Left forelimb (tissue), 1 donor: ENCODE measurements around the gene CERS1.

Source experiments
- DNase-seq: peaks from one replicate; pipeline ENCODE4 v3.0.0-alpha.2; 2018; ENCODE audit warnings: low spot score

Gene CERS1

DNA sequence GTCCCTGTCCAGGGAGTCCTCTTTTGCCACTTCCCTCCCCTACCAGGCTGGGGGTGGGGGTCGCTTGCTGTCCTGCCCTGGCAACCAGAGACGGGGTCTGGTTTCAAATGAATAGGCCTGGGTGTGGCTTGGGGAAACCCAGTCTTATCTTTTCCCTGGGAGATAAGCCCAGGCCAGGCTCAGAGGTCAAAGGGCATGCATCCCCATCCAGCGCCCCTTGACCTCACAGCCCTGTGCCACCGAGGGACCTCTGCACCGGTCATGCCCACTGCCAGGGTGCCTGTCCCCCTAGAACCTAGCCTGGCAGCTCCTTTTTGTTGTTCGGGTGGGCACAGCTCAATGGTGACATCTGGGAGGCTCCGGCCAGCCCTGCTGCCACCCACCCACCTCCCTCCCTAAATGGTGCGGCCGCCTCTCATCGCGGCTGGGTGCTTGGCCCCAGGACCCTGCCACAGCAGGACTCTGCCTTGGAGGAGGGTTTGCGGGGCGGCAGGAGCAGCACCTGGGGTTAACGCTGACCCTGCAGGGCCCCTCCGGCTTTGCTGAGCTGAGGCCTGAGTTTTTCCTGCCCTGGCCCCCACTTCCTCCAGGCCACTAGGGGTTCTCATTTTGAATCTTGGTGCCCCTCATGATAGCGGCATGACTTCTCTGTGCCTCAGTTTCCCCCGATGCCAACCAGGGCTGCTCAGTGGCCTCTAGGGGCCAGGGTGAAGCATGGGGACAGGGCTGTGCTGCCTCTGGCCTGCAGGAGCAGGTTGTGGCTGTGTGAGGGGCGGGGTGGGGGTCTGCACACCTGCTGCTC, 2.9 kb upstream of the CERS1 start:
- DNase-seq: no peak

DNA sequence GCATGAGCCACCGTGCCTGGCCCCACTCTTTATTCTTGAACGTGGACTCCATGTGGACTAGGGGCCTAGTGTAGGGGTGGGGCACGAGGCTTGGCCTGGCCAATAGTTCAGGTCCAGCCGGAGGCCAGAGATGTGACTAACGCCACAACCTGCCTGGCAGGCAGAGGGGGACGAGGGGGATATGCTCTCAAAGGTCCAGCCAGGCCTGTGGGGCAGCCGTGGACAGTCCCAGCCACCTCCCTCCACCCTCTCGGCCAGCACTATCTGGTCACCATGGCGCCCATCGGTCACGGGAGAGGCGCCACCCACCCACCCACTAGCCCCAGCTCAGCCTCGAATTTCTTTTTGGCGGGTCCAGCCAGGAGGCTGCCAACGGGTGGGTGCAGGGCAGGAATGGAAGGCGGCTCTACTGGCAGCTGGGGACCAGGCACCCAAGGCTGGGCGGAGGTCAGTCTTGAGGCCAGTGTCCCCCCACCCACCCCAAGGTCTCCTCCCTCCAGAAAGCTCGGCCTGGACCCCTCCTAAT, 2.2 kb upstream of the CERS1 start:
- DNase-seq: peak; percentile 67

DNA sequence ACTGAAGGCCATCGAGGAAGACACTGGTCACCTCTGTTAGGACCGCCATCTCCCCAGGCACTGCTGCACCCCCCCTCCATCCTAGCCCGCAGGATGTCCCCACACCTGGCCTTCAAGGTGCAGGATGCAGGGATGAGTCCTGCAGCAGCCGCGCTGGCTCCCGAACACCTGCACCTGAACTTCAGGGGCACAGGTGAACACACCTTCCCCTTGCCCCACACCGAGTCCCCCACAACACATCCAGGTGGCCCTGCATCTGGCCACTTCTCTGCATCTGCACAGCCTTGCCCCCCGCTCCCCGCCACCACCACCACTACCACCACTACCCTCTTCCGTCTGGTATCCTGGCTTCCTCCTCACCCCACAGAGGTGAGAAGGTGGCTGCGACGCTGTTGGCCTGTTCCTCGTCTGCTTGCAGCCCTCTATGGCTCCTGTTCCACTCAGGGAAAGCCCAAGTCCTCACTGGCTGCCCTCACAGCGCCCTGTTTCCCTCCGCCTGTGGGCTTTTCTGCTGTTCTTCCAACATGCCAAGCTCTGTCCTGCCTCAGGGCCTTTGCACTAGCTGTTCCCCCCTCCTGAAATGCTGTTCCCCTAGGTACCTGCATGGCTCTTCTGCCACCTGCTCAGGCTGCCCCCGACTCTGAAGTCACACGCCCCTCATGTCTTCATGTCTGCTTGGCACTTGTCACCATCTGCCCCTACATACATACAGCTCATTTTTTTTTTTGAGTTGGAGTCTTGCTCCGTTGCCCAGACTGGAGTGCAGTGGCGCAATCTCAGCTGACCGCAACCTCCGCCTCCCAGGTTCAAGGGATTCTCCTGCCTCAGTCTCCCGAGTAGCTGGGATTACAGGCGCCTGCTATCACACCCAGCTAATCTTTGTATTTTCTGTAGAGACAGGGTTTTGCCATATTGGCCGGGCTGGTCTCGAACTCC, 1.4 kb upstream of the CERS1 start:
- peak; percentile 59 for DNase-seq

DNA sequence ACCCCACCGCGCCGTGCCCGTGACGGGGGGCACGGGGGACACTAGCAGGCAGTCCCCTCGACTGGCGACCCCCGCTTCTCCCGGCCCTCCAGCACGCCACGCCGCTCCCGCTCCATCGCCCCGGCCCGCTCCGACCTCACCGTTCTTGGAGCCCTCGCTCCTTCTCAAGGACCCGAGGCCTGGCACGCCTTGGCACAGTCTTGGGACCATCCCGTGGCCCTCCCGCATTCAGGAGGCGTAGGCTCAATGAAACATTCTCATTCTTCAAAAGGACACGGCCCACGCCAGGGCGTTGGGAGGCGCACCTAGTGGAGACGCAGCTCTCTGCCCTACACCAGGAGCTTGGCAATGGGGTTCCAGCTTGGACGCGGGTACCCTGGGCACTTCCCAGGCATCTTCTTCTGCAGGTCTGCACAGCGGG, 473 bp upstream of the CERS1 start:
- DNase-seq: no peak

- peak; percentile 70 for DNase-seq
Measured at GRCh38 chr19:18895038-18895823, 727 bp downstream of the CERS1 start.

DNA sequence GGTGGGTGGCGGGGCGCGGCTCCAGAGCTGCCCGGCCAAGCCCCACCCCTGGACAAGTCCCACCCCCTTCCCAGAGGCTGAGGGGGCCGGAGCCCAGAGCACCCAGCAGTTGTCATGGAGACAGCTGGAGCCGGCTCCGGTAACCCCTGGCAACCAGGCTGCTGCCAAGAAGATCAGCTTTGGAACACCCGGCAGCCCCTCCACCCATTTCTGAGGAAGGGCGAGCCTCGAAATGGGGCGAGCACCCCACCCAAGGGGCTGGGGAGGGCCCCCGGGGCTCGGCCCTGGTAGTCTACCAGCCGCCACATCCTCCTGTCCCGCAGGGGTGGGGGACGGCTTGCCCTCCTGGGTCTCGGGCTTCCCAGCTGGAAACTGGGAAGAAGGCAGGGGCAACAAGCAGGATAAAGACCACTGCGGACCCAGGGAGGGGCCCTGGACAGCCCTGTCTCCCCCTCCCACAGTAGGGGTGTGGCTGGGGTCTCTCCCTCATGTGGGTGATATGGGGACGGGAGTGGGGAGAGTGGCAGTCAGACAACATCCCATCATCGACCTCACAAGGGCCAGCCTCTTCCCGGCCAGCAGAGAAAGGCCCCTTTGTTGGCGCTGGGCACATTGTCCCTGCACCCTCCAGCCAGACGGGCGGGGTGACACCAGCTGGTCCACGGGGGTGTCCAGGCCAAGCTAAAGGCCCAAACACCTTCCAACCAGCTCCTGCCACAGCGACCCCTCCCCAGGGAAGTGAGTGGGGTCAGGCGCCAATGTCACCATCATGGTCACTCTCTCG, 1.5 kb downstream of the CERS1 start:
- peak; percentile 86 for DNase-seq

GRCh38 chr19:18893587-18894253, 2.2 kb downstream of the CERS1 start:
- DNase-seq: no peak

- no peak for DNase-seq
Measured at GRCh38 chr19:18889949-18890745, 5.8 kb downstream of the CERS1 start.

DNA sequence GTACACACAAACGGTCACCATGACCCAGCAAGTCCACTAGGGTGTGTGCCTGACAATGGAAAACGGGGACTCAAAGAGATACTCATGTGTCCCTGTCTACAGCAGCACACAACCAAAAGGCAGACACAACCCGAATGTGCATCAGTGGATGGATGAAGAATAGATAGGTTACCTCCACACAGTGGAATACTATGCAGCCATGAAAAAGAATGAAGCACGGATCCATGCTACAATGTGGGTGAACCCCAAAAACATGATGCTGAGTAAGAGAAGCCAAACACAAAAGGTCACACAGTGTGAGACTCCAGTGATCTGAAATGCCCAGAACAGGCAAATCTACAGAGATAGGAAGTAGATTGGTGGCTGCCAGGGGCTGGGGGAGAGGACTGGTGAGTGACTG, 9.0 kb downstream of the CERS1 start:
- DNase-seq: no peak

- no peak for DNase-seq
Measured at GRCh38 chr19:18883526-18884304, 12.2 kb downstream of the CERS1 start.

GRCh38 chr19:18881491-18881890, 14.5 kb downstream of the CERS1 start:
- DNase-seq: no peak

DNA sequence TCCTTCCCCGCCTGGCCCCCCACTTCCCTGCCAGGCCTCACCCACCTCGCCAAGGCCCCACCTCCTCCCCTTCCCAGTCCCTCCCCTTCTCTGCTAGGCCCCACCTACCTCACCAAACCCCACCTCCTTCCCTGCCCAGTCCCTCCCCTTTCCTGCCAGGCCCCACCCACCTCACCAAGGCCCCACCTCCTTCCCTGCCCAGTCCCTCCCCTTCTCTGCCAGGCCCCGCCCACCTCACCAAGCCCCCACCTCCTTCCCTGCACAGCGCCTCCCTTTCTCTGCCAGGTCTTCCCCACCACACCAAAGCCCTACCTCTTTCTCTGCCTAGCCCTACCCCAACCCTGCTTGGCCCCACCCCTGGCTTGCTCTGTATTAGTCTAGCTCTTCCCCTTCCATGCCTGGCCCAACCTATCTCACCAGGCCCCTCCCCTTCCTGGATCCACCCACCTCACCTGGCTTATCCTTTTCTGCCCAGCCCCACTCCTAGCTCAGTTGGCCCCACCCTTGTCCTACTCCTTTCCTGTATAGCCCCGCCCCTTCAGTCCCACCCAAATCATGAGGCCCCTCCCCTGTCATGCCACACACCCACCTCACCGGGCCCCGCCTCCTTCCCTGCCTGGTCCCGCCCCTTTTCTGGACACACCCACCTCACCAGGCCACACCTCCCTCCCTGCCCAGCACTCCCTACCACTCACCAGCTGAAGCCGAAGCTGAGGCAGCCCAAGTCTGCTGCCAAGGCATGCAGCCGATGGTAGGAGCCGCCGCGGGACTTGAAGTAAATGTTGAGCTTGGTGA, 16.2 kb downstream of the CERS1 start:
- DNase-seq: no peak

- no peak for DNase-seq
Measured at GRCh38 chr19:18878858-18879578, 16.9 kb downstream of the CERS1 start.

DNA sequence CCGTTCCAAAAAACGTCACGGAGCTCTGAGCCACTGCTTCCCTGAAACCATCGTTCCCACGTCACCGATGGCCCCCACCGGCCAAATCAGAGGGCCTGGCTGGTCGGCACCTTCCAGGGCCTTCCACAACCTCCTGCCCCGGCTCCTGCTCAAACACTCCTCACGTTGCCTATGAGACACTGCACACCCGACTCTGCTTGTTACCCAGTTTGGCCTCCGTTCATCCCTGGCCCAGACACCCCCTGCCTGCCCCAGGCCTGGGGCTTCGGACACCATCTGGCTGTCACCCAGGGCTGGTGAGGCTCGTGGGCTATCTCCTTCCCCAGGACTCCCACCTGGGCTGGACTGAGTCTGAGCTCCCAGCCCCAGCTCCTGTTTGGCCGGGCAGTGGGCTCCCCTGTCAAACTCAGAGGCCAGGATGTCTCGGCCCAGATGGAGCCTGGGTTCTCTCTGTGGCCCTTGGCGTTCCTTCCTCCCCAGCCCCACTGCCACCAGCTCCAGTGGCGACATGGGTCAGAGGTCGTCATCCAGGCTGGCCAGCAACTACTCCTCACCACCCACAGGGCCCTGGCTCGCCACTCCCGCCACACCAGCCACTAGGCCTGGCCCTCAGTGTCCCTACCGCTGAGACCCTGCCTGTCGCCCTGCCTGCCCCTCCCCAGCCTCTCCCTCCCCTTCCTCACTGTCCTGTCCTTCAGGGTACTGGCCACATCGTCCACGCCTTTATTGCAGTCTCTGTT, 17.7 kb downstream of the CERS1 start:
- DNase-seq: no peak

DNA sequence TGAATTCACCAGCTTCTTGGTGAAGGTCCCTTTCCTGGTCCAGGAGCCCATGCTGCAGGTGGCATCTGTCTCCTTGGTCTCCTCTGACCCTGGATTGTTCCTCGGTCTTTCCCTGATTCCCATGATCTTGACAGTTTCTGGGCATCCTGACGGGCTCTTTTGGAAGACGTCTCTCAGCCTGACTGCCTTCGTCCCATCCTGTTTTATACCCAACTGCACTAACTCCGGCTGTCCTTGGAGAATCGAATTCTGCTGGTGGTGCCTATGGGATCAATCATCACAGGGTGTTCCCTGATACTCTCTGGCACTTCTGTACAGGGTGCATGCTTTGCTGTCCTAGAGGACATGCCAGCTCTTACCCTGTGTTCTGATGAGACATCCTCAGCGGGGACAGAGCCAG, 19.1 kb downstream of the CERS1 start:
- DNase-seq: no peak

- no peak for DNase-seq
Measured at GRCh38 chr19:18875726-18876125, 20.2 kb downstream of the CERS1 start.

GRCh38 chr19:18871543-18871942, 24.4 kb downstream of the CERS1 start:
- DNase-seq: no peak
